ENCODE results near the gene BAD. TPM values are rescaled to one million over a fixed set of nuclear protein-coding genes. Genes with fewer than 3 reads are reported as not detected.

The BAD gene
- total and polyA plus RNA-seq, 4 donors: 16.0 to 39.5 (median 30.2) TPM

DNA sequence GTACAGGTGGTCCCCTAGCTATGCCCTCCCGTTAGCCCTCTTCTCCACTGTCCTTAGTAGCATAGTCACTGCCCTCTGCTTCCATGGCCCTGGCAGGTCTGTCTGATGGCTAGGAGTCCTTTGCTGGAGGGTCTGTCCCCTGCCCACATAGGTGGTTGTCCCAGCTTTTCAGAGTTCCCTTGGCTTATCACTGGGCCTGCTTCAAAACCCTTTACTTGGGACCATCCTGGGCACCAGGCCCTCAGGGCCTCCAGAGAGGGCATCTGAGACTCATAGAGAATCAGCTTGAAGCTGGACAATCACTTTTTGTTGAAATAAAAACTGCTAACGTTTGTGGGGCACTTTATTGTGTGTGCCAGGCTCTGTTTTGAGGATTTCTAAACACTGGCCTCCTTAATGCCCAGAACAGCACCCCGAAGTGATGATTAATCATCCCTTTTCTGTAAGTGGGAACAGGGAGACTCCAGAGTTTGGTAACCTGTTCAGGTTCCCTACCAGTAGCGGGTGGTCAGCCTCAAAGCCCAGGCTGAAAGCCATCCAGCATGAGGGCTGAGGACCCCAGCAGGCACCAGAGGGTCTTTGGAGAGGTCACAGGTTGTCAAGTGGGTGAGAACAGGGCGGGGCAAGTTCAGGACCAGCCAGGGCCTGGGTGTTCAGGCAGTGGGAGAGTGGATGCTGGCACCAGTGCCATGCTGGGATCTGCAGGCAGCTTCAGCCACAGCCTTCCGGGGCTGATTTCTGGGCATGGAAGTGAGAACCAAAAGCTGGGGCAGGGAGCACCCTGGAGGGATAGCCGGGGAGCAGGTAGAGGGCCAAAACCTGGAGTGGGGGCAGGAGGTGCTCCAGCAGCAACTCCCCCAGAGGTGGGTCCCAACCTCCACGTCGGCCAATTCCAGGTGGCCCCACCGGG is 6.1 kb upstream of the BAD start:
- no peak overlapping the region for H3K4me3 ChIP-seq (ENCODE audit: low read depth in 1 of 3, low read length in 3 of 3)
- no peak overlapping the region for H3K27ac ChIP-seq (ENCODE audit: low read depth in 1 of 2, low read length in 2 of 2)
- H3K9me3 ChIP-seq (ENCODE audit: control insufficient read depth in 4 of 4, low read length in 3 of 4): no peaks in the 10 kb centered on the region
- WGBS: 55% methylated on average over 10 of the region's 10 CpGs
- peaks cover 0 to 12% (median 4%) of the 10 kb centered on the region in 4 donors for H3K27me3 ChIP-seq (ENCODE audit: control insufficient read depth in 4 of 4, insufficient read depth in 4 of 4, low read length in 3 of 4)
- H3K36me3 ChIP-seq (ENCODE audit: control insufficient read depth in 4 of 4, insufficient read depth in 3 of 4, low read depth in 1 of 4, low read length in 3 of 4): no peaks in the 10 kb centered on the region
- H3K9ac ChIP-seq (ENCODE audit: low read depth in 1 of 2, low read length in 2 of 2): no peak overlapping the region
- TF ChIP-seq EGR1 (IDR thresholded peaks at IDR 0.05; ENCODE audit: low read depth in 2 of 2) (no peak), NR2F2 (IDR thresholded peaks at IDR 0.05) (no peak), JUND (IDR thresholded peaks at IDR 0.05) (no peak), RXRA (IDR thresholded peaks at IDR 0.05) (no peak), FOXA1 (IDR thresholded peaks at IDR 0.05) (no peak)
- TF ChIP-seq, protein P1, sequence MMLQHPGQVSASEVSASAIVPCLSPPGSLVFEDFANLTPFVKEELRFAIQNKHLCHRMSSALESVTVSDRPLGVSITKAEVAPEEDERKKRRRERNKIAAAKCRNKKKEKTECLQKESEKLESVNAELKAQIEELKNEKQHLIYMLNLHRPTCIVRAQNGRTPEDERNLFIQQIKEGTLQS (IDR thresholded peaks at IDR 0.05): no peak
- TF ChIP-seq, protein P2, sequence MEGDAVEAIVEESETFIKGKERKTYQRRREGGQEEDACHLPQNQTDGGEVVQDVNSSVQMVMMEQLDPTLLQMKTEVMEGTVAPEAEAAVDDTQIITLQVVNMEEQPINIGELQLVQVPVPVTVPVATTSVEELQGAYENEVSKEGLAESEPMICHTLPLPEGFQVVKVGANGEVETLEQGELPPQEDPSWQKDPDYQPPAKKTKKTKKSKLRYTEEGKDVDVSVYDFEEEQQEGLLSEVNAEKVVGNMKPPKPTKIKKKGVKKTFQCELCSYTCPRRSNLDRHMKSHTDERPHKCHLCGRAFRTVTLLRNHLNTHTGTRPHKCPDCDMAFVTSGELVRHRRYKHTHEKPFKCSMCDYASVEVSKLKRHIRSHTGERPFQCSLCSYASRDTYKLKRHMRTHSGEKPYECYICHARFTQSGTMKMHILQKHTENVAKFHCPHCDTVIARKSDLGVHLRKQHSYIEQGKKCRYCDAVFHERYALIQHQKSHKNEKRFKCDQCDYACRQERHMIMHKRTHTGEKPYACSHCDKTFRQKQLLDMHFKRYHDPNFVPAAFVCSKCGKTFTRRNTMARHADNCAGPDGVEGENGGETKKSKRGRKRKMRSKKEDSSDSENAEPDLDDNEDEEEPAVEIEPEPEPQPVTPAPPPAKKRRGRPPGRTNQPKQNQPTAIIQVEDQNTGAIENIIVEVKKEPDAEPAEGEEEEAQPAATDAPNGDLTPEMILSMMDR (IDR thresholded peaks at IDR 0.05; ENCODE audit: low read depth, low read length, missing input control): no peak
- DNase-seq (ENCODE audit: low spot score): no peak
- peaks cover 11 to 38% (median 13%) of the 10 kb centered on the region in 4 donors for H3K4me1 ChIP-seq (ENCODE audit: control insufficient read depth in 4 of 4, insufficient read depth in 4 of 4, low read length in 3 of 4)

GRCh38 chr11:64289002-64289564 is 4.6 kb upstream of the BAD start:
- Histone ChIP-seq H3K36me3 (ENCODE audit: control insufficient read depth in 4 of 4, insufficient read depth in 3 of 4, low read depth in 1 of 4, low read length in 3 of 4) (no peaks in the 10 kb centered on the region), H3K4me3 (ENCODE audit: low read depth in 1 of 3, low read length in 3 of 3) (no peak overlapping the region), H3K9ac (ENCODE audit: low read depth in 1 of 2, low read length in 2 of 2) (no peak overlapping the region), H3K27me3 (ENCODE audit: control insufficient read depth in 4 of 4, insufficient read depth in 4 of 4, low read length in 3 of 4) (peaks cover 0 to 4% (median 2%) of the 10 kb centered on the region in 4 donors), H3K27ac (ENCODE audit: low read depth in 1 of 2, low read length in 2 of 2) (no peak overlapping the region), H3K9me3 (ENCODE audit: control insufficient read depth in 4 of 4, low read length in 3 of 4) (no peaks in the 10 kb centered on the region), H3K4me1 (ENCODE audit: control insufficient read depth in 4 of 4, insufficient read depth in 4 of 4, low read length in 3 of 4) (peaks cover 14 to 41% (median 15%) of the 10 kb centered on the region in 4 donors)
- TF ChIP-seq FOXA1 (IDR thresholded peaks at IDR 0.05) (no peak), TAF1 (conservative IDR thresholded peaks at IDR 0.05) (no peak), FOXA2 (IDR thresholded peaks at IDR 0.05) (no peak), MAX (IDR thresholded peaks at IDR 0.05) (no peak), YY1 (IDR thresholded peaks at IDR 0.05) (no peak)
- TF ChIP-seq, protein P1 (IDR thresholded peaks at IDR 0.05): no peak
- TF ChIP-seq, protein P2 (IDR thresholded peaks at IDR 0.05; ENCODE audit: low read depth, low read length, missing input control): no peak
- WGBS: 94% methylated on average over 13 of the region's 13 CpGs
- no peak for DNase-seq (ENCODE audit: low spot score)
